K562 (cell line): ENCODE results near the gene AKAP10. TPM values are rescaled to one million over a fixed set of nuclear protein-coding genes. Genes with fewer than 3 reads are reported as not detected.
A peak's percentile ranks its signal among the peaks of the same experiment; 100 is the strongest.

ENCODE experiments used
- BRCA1 ChIP-seq, 2 experiments: fragments of 450-650 bp in 1 of 2; sonication (generic) in 1 of 2; formaldehyde crosslinking in 1 of 2; IDR thresholded peaks; 2 replicates each; pipeline versions ENCODE4 v1.5.0 to v1.6.1; 2017 to 2020; ENCODE audit warnings: mild to moderate bottlenecking in 1 of 2, missing genetic modification reagents in 1 of 2
- BRF1 ChIP-seq: IDR thresholded peaks from 3 replicates; pipeline ENCODE4 v1.6.1; 2011; ENCODE audit warnings: borderline replicate concordance, mild to moderate bottlenecking; ENCODE audit not compliant: insufficient read length; ENCODE audit errors: extremely low read depth
- ESRRB ChIP-seq: fragments of 250-450 bp; sonication (Bioruptor Pico); IDR thresholded peaks from 2 replicates; pipeline ENCODE4 v1.5.0; 2020; ENCODE audit warnings: mild to moderate bottlenecking, moderate library complexity, borderline replicate concordance
- FIP1L1 ChIP-seq: fragments of 200-400 bp; formaldehyde crosslinking; IDR thresholded peaks from 2 replicates; pipeline ENCODE4 v1.6.1; 2018; ENCODE audit warnings: mild to moderate bottlenecking, low read depth, low read length; ENCODE audit not compliant: poor library complexity, severe bottlenecking
- IRF2 ChIP-seq: sonication (generic); formaldehyde crosslinking; IDR thresholded peaks from 2 replicates; pipeline ENCODE4 v1.8.1; 2022; ENCODE audit warnings: mild to moderate bottlenecking, missing genetic modification reagents
- SRSF7 ChIP-seq: fragments of 200-400 bp; formaldehyde crosslinking; optimal IDR thresholded peaks from 2 replicates; pipeline ENCODE3; 2017; ENCODE audit warnings: mild to moderate bottlenecking, low read depth, low read length
- TEAD4 ChIP-seq, 2 experiments: sonication (generic) in 1 of 2; formaldehyde crosslinking in 1 of 2; IDR thresholded peaks; 2 replicates each; pipeline versions ENCODE4 v1.6.1 to v1.8.0; 2012 to 2022; ENCODE audit warnings: borderline replicate concordance in 1 of 2, inconsistent platforms in 1 of 2, low read length in 1 of 2, mild to moderate bottlenecking in 1 of 2, missing genetic modification reagents in 1 of 2
- polyA plus RNA-seq, 8 experiments: library from polyadenylated mRNA; depleted of rRNA in 4 of 8; stranded (reverse) in 5 of 8; unstranded in 3 of 8; fragments of >200 nt; fragmentation: Nextera tagmentation in 2 of 8; fragmentation: Illumina TruSeq in 1 of 8; extraction: Ambion mirVana in 2 of 8; extraction: Trizol in 1 of 8; gene quantifications; 2 replicates each; pipeline versions ENCODE4 v1.2.1 to v1.2.3, GENCODE V29; 2011 to 2014; ENCODE audit warnings: inconsistent platforms in 1 of 8, missing spikeins in 1 of 8
- total RNA-seq, 7 experiments: library from RNA; depleted of rRNA in 6 of 7; stranded (reverse); fragments of >200 nt in 6 of 7; fragmentation: Illumina TruSeq in 2 of 7; extraction: Trizol in 2 of 7; gene quantifications; 2 replicates each; pipeline versions ENCODE4 v1.2.1 to v1.2.3, GENCODE V29; 2011 to 2021; ENCODE audit warnings: low replicate concordance in 1 of 7
- TF ChIP-seq, protein P1 (sequence below): fragments of 450-650 bp; IDR thresholded peaks from 2 replicates; pipeline ENCODE4 v1.6.1; 2016; ENCODE audit warnings: mild to moderate bottlenecking, moderate library complexity
- TF ChIP-seq, protein P2 (sequence below): fragments of 450-650 bp; IDR thresholded peaks from 2 replicates; pipeline ENCODE4 v1.6.1; 2017; ENCODE audit warnings: antibody characterized with exemption, mild to moderate bottlenecking

Gene AKAP10
- total and polyA plus RNA-seq, 9 of the 15 experiments (the other 6 are each of a cell fraction or from before 2014, with no cell fraction given), result 4.0 to 20.3 (median 8.2) TPM

DNA sequence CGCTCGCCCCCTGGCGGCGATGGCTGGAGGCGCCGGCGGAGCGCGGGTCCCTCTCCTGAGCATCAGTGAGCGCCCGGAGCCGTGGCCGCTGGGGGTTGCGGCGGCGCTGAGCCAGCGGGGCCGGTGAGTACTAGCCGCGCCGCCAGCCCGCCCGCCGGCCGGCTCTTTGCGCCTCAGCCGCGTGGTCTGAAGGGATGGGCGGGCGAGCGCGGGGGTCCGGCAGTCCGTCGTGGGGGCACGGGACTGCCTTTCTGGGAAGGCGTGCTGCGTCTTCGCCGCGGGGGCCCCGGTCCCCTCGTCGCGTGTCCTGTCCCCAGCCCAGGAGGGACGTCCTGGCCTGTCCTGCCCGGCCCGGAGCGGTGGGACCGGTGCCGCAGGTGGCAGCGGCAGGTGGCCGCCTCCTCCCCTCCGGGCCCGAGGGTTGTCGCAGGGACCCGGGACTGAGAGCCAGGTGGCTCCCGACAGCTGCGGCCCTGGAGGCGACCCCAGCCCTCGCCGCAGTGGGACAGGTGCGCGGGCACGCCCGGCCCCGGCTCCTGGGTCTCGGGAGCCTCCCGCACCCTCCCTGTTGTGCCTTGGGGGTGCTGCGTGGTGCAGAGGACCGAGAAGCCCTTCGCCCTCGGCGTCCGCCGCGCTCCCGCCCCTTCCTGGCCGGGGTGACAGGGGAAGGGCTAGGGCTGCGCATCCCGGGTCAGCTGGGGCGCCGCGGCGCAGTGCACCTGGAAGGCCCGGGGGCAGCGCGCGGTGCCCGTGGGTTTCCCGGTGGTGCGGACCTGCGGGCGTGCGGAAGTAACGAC is 31.9 kb upstream of the AKAP10 start, which contains the start of gene SPECC1 (continued):
- TF ChIP-seq, protein P1, sequence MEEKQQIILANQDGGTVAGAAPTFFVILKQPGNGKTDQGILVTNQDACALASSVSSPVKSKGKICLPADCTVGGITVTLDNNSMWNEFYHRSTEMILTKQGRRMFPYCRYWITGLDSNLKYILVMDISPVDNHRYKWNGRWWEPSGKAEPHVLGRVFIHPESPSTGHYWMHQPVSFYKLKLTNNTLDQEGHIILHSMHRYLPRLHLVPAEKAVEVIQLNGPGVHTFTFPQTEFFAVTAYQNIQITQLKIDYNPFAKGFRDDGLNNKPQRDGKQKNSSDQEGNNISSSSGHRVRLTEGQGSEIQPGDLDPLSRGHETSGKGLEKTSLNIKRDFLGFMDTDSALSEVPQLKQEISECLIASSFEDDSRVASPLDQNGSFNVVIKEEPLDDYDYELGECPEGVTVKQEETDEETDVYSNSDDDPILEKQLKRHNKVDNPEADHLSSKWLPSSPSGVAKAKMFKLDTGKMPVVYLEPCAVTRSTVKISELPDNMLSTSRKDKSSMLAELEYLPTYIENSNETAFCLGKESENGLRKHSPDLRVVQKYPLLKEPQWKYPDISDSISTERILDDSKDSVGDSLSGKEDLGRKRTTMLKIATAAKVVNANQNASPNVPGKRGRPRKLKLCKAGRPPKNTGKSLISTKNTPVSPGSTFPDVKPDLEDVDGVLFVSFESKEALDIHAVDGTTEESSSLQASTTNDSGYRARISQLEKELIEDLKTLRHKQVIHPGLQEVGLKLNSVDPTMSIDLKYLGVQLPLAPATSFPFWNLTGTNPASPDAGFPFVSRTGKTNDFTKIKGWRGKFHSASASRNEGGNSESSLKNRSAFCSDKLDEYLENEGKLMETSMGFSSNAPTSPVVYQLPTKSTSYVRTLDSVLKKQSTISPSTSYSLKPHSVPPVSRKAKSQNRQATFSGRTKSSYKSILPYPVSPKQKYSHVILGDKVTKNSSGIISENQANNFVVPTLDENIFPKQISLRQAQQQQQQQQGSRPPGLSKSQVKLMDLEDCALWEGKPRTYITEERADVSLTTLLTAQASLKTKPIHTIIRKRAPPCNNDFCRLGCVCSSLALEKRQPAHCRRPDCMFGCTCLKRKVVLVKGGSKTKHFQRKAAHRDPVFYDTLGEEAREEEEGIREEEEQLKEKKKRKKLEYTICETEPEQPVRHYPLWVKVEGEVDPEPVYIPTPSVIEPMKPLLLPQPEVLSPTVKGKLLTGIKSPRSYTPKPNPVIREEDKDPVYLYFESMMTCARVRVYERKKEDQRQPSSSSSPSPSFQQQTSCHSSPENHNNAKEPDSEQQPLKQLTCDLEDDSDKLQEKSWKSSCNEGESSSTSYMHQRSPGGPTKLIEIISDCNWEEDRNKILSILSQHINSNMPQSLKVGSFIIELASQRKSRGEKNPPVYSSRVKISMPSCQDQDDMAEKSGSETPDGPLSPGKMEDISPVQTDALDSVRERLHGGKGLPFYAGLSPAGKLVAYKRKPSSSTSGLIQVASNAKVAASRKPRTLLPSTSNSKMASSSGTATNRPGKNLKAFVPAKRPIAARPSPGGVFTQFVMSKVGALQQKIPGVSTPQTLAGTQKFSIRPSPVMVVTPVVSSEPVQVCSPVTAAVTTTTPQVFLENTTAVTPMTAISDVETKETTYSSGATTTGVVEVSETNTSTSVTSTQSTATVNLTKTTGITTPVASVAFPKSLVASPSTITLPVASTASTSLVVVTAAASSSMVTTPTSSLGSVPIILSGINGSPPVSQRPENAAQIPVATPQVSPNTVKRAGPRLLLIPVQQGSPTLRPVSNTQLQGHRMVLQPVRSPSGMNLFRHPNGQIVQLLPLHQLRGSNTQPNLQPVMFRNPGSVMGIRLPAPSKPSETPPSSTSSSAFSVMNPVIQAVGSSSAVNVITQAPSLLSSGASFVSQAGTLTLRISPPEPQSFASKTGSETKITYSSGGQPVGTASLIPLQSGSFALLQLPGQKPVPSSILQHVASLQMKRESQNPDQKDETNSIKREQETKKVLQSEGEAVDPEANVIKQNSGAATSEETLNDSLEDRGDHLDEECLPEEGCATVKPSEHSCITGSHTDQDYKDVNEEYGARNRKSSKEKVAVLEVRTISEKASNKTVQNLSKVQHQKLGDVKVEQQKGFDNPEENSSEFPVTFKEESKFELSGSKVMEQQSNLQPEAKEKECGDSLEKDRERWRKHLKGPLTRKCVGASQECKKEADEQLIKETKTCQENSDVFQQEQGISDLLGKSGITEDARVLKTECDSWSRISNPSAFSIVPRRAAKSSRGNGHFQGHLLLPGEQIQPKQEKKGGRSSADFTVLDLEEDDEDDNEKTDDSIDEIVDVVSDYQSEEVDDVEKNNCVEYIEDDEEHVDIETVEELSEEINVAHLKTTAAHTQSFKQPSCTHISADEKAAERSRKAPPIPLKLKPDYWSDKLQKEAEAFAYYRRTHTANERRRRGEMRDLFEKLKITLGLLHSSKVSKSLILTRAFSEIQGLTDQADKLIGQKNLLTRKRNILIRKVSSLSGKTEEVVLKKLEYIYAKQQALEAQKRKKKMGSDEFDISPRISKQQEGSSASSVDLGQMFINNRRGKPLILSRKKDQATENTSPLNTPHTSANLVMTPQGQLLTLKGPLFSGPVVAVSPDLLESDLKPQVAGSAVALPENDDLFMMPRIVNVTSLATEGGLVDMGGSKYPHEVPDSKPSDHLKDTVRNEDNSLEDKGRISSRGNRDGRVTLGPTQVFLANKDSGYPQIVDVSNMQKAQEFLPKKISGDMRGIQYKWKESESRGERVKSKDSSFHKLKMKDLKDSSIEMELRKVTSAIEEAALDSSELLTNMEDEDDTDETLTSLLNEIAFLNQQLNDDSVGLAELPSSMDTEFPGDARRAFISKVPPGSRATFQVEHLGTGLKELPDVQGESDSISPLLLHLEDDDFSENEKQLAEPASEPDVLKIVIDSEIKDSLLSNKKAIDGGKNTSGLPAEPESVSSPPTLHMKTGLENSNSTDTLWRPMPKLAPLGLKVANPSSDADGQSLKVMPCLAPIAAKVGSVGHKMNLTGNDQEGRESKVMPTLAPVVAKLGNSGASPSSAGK, result peak; percentile 73
- TF ChIP-seq TEAD4 (IDR thresholded peaks at IDR 0.05; ENCODE audit: low read length), result no peak
- TF ChIP-seq TEAD4 (CRISPR knock-in tag; IDR thresholded peaks at IDR 0.05; ENCODE audit: borderline replicate concordance), result peak; percentile 17; the same call in 1 of the 2 replicates
- no peak for TF ChIP-seq BRF1
- no peak for TF ChIP-seq BRCA1 (IDR thresholded peaks at IDR 0.05)
- 0 out of 2 replicates have a peak, but pooled peaks have one; percentile 10 for TF ChIP-seq BRCA1 (CRISPR knock-in tag; IDR thresholded peaks at IDR 0.05)
- TF ChIP-seq, protein P2, sequence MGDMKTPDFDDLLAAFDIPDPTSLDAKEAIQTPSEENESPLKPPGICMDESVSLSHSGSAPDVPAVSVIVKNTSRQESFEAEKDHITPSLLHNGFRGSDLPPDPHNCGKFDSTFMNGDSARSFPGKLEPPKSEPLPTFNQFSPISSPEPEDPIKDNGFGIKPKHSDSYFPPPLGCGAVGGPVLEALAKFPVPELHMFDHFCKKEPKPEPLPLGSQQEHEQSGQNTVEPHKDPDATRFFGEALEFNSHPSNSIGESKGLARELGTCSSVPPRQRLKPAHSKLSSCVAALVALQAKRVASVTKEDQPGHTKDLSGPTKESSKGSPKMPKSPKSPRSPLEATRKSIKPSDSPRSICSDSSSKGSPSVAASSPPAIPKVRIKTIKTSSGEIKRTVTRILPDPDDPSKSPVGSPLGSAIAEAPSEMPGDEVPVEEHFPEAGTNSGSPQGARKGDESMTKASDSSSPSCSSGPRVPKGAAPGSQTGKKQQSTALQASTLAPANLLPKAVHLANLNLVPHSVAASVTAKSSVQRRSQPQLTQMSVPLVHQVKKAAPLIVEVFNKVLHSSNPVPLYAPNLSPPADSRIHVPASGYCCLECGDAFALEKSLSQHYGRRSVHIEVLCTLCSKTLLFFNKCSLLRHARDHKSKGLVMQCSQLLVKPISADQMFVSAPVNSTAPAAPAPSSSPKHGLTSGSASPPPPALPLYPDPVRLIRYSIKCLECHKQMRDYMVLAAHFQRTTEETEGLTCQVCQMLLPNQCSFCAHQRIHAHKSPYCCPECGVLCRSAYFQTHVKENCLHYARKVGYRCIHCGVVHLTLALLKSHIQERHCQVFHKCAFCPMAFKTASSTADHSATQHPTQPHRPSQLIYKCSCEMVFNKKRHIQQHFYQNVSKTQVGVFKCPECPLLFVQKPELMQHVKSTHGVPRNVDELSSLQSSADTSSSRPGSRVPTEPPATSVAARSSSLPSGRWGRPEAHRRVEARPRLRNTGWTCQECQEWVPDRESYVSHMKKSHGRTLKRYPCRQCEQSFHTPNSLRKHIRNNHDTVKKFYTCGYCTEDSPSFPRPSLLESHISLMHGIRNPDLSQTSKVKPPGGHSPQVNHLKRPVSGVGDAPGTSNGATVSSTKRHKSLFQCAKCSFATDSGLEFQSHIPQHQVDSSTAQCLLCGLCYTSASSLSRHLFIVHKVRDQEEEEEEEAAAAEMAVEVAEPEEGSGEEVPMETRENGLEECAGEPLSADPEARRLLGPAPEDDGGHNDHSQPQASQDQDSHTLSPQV, result peak; percentile 44; the same call in 1 of the 2 replicates
- TF ChIP-seq SRSF7, result peak; percentile 27
- peak; percentile 22; the same call in 1 of the 2 replicates for TF ChIP-seq IRF2
- TF ChIP-seq ESRRB (CRISPR knock-in tag), result no peak
- TF ChIP-seq FIP1L1, result peak; percentile 48
